Smooth muscle cell (in vitro differentiated cells): Measurements from ENCODE around the gene LRRC15. TPM values are rescaled to one million over a fixed set of nuclear protein-coding genes. Genes with fewer than 3 reads are reported as not detected.

ENCODE experiments used
- DNase-seq: peaks from one replicate; lab custom pipeline; 2025; ENCODE audit not compliant: unreplicated experiment; lab: John Stamatoyannopoulos, UW
- H2AFZ ChIP-seq: fragments of 200-600 bp; sonication (generic); 2 replicates; pipeline ENCODE4 v1.6.0; 2016; ENCODE audit warnings: antibody characterized with exemption, low read depth, mild to moderate bottlenecking
- H3F3A ChIP-seq: fragments of 200-600 bp; sonication (generic); 2 replicates; pipeline ENCODE4 v1.6.0; 2017; ENCODE audit warnings: antibody characterized with exemption, low read depth
- H3K27ac ChIP-seq: fragments of 200-600 bp; sonication (generic); 2 replicates; pipeline ENCODE4 v1.5.1; 2016; ENCODE audit warnings: low read depth, mild to moderate bottlenecking
- H3K27me3 ChIP-seq: fragments of 200-600 bp; sonication (generic); 2 replicates; pipeline ENCODE4 v1.6.1; 2016; ENCODE audit warnings: low read depth, mild to moderate bottlenecking
- H3K36me3 ChIP-seq: fragments of 200-600 bp; sonication (generic); 2 replicates; pipeline ENCODE4 v1.5.1; 2016; ENCODE audit warnings: low read depth
- H3K4me1 ChIP-seq: fragments of 200-600 bp; sonication (generic); 2 replicates; pipeline ENCODE4 v1.5.1; 2016; ENCODE audit warnings: low read depth
- H3K4me2 ChIP-seq: fragments of 200-600 bp; sonication (generic); 2 replicates; pipeline ENCODE4 v1.6.0; 2016; ENCODE audit warnings: mild to moderate bottlenecking
- H3K4me3 ChIP-seq: fragments of 200-600 bp; sonication (generic); 2 replicates; pipeline ENCODE4 v1.5.1; 2016; ENCODE audit warnings: mild to moderate bottlenecking
- H3K79me2 ChIP-seq: fragments of 200-600 bp; sonication (generic); 2 replicates; pipeline ENCODE4 v1.6.0; 2016; ENCODE audit warnings: low read depth, mild to moderate bottlenecking
- H3K9ac ChIP-seq: fragments of 200-600 bp; sonication (generic); 2 replicates; pipeline ENCODE4 v1.6.0; 2016; ENCODE audit warnings: low read depth
- H3K9me3 ChIP-seq: fragments of 200-600 bp; sonication (generic); replicated peaks from 2 replicates; pipeline ENCODE4 v1.5.1; 2016; ENCODE audit warnings: low read depth
- H4K20me1 ChIP-seq: fragments of 200-600 bp; sonication (generic); 2 replicates; pipeline ENCODE4 v1.6.0; 2016; ENCODE audit warnings: low read depth
- CTCF ChIP-seq: fragments of 200-600 bp; sonication (generic); IDR thresholded peaks from 2 replicates; pipeline ENCODE4 v1.5.1; 2017; ENCODE audit warnings: borderline replicate concordance, mild to moderate bottlenecking, antibody characterized with exemption; ENCODE audit not compliant: insufficient read depth, poor library complexity, severe bottlenecking
- WGBS: methylation state at CpG from one replicate; pipeline ENCODE4 v1.1.7; 2016; ENCODE audit warnings: low lambda C conversion rate; 5-methylcytosine and 5-hydroxymethylcytosine counted together
- polyA plus RNA-seq: library from polyadenylated mRNA; unstranded; fragments of >200 nt; fragmentation: Nextera tagmentation; extraction: Ambion mirVana; gene quantifications from 2 replicates; pipeline ENCODE4 v1.2.1, GENCODE V29; 2016
- total RNA-seq: library from RNA; depleted of rRNA; stranded (reverse); fragments of >200 nt; gene quantifications from 2 replicates; pipeline ENCODE4 v1.2.3, GENCODE V29; 2014

LRRC15 gene
- total and polyA plus RNA-seq, 2 experiments from 2014 or later: 4.7 to 4.9 TPM

GRCh38 chr3:194357681-194358080 lies 11.9 kb downstream of the LRRC15 start:
- Histone ChIP-seq H3K36me3 (no peaks in the 10 kb centered on the region), H3K4me1 (no peaks in the 10 kb centered on the region), H4K20me1 (no peaks in the 10 kb centered on the region), H2AFZ (no peak overlapping the region), H3F3A (no peaks in the 10 kb centered on the region), H3K9ac (no peak overlapping the region), H3K4me3 (no peak overlapping the region), H3K9me3 (no peaks in the 10 kb centered on the region), H3K79me2 (no peaks in the 10 kb centered on the region), H3K27me3 (peaks cover 10% of the 10 kb centered on the region), H3K4me2 (no peak overlapping the region), H3K27ac (no peak overlapping the region)
- TF ChIP-seq CTCF: no peak
- WGBS: 98% methylated on average over 11 of the region's 11 CpGs
- DNase-seq: no peak

DNA sequence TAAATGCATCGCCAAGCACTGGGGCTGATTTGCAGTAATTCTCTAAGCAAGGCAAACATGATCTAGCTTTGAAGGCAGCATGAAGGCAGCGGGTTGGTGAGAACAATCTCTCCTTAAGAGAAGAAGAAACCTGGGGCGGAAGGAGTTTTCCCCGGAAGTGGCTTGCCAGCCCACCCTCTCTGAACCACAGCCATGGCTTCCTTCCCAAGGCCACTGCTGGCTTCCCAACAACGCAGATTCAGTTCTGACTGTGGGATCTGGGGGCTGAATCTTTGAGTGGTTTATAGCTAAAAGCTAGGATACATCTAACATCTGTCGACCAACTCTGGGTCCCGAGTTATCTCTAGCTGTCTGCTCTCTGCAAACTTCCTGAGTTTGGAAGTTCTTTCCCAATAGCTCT lies 14.2 kb downstream of the LRRC15 start:
- WGBS: 78% methylated on average over 7 of the region's 7 CpGs
- no peak overlapping the region for H3K9ac ChIP-seq
- no peak overlapping the region for H2AFZ ChIP-seq

DNA sequence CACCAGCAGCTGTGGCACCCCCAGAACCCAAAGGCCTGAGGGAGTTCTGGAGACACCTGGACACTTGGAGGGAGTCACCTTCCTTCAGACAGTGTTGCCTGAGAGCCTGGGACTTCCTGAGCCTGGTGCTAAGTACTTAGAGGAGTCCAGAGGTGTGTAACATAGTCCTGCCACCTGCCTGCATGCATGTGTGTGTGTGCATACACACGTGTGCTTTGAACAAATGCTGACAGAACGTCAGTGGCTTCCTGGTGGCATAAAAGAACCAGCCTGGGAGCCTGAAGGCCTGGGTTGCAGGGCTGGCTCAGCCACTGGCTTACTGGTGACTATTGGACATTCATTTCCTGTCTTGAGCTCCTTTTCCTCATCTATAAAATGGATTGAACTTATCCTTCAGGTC lies 15.2 kb downstream of the LRRC15 start:
- no peaks in the 10 kb centered on the region for H4K20me1 ChIP-seq
- no peaks in the 10 kb centered on the region for H3K36me3 ChIP-seq
- no peaks in the 10 kb centered on the region for H3K79me2 ChIP-seq
- no peak overlapping the region for H2AFZ ChIP-seq
- no peak overlapping the region for H3K27ac ChIP-seq
- H3K4me3 ChIP-seq: no peak overlapping the region
- WGBS: 92% methylated on average over 2 of the region's 2 CpGs
- no peak for DNase-seq
- no peak overlapping the region for H3K9ac ChIP-seq
- no peaks in the 10 kb centered on the region for H3K4me1 ChIP-seq
- no peaks in the 10 kb centered on the region for H3F3A ChIP-seq
- H3K27me3 ChIP-seq: peaks cover 10% of the 10 kb centered on the region
- H3K4me2 ChIP-seq: no peak overlapping the region
- no peaks in the 10 kb centered on the region for H3K9me3 ChIP-seq
- no peak for TF ChIP-seq CTCF

More for the DNA sequence above, 14.2 kb downstream of the LRRC15 start:
- Histone ChIP-seq H3K4me3 (no peak overlapping the region), H3K79me2 (no peaks in the 10 kb centered on the region), H3F3A (no peaks in the 10 kb centered on the region), H3K36me3 (no peaks in the 10 kb centered on the region), H4K20me1 (no peaks in the 10 kb centered on the region), H3K27me3 (peaks cover 10% of the 10 kb centered on the region), H3K4me1 (no peaks in the 10 kb centered on the region), H3K9me3 (no peaks in the 10 kb centered on the region), H3K4me2 (no peak overlapping the region), H3K27ac (no peak overlapping the region)
- TF ChIP-seq CTCF: no peak
- DNase-seq: no peak

GRCh38 chr3:194352667-194353246 lies 16.8 kb downstream of the LRRC15 start:
- no peak for TF ChIP-seq CTCF
- H3K4me1 ChIP-seq: no peaks in the 10 kb centered on the region

More at GRCh38 chr3:194352667-194353246, 16.8 kb downstream of the LRRC15 start:
- DNase-seq: no peak
- no peaks in the 10 kb centered on the region for H3K36me3 ChIP-seq
- peaks cover 6% of the 10 kb centered on the region for H3K27me3 ChIP-seq
- H3K79me2 ChIP-seq: no peaks in the 10 kb centered on the region
- 95% methylated on average over 10 of the region's 10 CpGs for WGBS
- H3K4me2 ChIP-seq: no peak overlapping the region
- H3K27ac ChIP-seq: no peak overlapping the region
- no peaks in the 10 kb centered on the region for H3F3A ChIP-seq
- H3K9me3 ChIP-seq: no peaks in the 10 kb centered on the region
- H2AFZ ChIP-seq: no peak overlapping the region
- H3K9ac ChIP-seq: no peak overlapping the region
- H3K4me3 ChIP-seq: no peak overlapping the region
- H4K20me1 ChIP-seq: no peaks in the 10 kb centered on the region
